Lung (tissue), 12 donors: ENCODE measurements around the gene GALNT10. TPM values are rescaled to one million over a fixed set of nuclear protein-coding genes. Genes with fewer than 3 reads are reported as not detected.

Experiments used
- ATAC-seq: fragments of 200-7000 bp; cut with Tn5 transposase; one replicate; pipeline ENCODE4 v1.9.1; 2020; ENCODE audit warnings: moderate number of reproducible peaks; ENCODE audit not compliant: insufficient read depth, low FRiP score
- DNase-seq, 3 donors: peaks; one replicate each; pipeline ENCODE4 v3.0.0-alpha.2; 2013 to 2017
- H3K27ac ChIP-seq, 2 donors: one replicate each; pipeline ENCODE4 v1.5.1; 2013; ENCODE audit warnings: mild to moderate bottlenecking in 2 of 2, moderate library complexity in 2 of 2, control low read depth in 1 of 2, inconsistent platforms in 1 of 2, low read depth in 1 of 2, low read length in 1 of 2
- H3K27me3 ChIP-seq, 3 donors: one replicate each; pipeline ENCODE4 v1.5.1; 2013; ENCODE audit warnings: low read length in 2 of 3; ENCODE audit not compliant: control insufficient read depth in 3 of 3, insufficient read depth in 3 of 3
- H3K36me3 ChIP-seq, 4 donors: one replicate each; pipeline ENCODE4 v1.5.1; 2013; ENCODE audit warnings: low read length in 4 of 4, mild to moderate bottlenecking in 1 of 4, moderate library complexity in 1 of 4; ENCODE audit not compliant: control insufficient read depth in 4 of 4, insufficient read depth in 4 of 4
- H3K4me1 ChIP-seq, 5 donors: one replicate each; pipeline ENCODE4 v1.5.1; 2013; ENCODE audit warnings: low read length in 5 of 5, mild to moderate bottlenecking in 2 of 5, moderate library complexity in 1 of 5; ENCODE audit not compliant: control insufficient read depth in 5 of 5, insufficient read depth in 5 of 5
- H3K4me3 ChIP-seq: one replicate; pipeline ENCODE4 v1.5.1; 2013; ENCODE audit warnings: mild to moderate bottlenecking, control low read depth, moderate library complexity
- H3K9ac ChIP-seq, 2 donors: one replicate each; pipeline ENCODE4 v1.5.1; 2013; ENCODE audit warnings: low read length in 2 of 2, control low read depth in 1 of 2; ENCODE audit not compliant: insufficient read depth in 1 of 2
- H3K9me3 ChIP-seq, 4 donors: one replicate each; pipeline ENCODE4 v1.5.1; 2013; ENCODE audit warnings: low read length in 3 of 4, mild to moderate bottlenecking in 1 of 4, moderate library complexity in 1 of 4; ENCODE audit not compliant: control insufficient read depth in 4 of 4, insufficient read depth in 3 of 4
- WGBS, 2 donors: extraction: QIAGEN DNeasy Blood & Tissue Kit; methylation state at CpG; one replicate each; pipeline ENCODE4 v1.1.7; 2013; 5-methylcytosine and 5-hydroxymethylcytosine counted together
- polyA plus RNA-seq, 2 donors: library from polyadenylated mRNA; stranded (reverse); fragments of 200-250 nt; gene quantifications; one replicate each; pipeline ENCODE4 v1.2.1, GENCODE V29; 2013
- total RNA-seq, 2 donors: library from RNA; depleted of rRNA in 1 of 2; stranded (reverse); fragments of >200 nt in 1 of 2; gene quantifications; one replicate each; pipeline ENCODE4 v1.2.1, GENCODE V29; 2014 to 2021
- TF ChIP-seq, protein P1 (sequence below): IDR thresholded peaks from 2 replicates; pipeline ENCODE4 v1.5.1; 2012; ENCODE audit warnings: mild to moderate bottlenecking; ENCODE audit errors: control extremely low read depth, extremely low read depth
- donor health status: control.
- donor health status: control.
- donor health status: Bipolar disorder and iron deficiency.
- donor health status: healthy.
- donor health status: DM: yes; HTN: yes; CAD: no.

GALNT10 gene
- total and polyA plus RNA-seq, 4 donors: 9.0 to 70.2 (median 22.0) TPM

DNA sequence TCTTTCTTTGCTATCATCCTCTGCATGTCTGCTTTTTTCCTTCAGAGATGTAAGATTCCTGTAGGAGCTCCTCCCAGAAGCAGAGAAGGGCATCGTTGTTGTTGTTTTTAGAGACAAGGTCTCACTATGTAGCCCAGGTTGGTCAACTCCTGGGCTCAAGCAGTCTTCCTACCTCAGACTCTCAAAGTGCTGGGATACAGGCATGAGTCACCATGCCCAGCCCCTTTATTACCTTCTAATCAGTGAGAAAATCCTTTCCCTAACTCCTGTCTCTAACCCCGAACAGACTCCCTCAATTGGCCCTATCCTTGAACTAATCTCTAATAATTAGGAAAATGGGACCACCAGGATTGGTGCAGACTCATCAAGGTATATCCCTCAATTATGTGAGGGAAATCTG lies 64.4 kb downstream of the GALNT10 start:
- no peak overlapping the region for H3K9ac ChIP-seq
- no peaks in the 10 kb centered on the region for H3K27me3 ChIP-seq
- no peaks in the 10 kb centered on the region for H3K4me1 ChIP-seq
- H3K9me3 ChIP-seq: no peaks in the 10 kb centered on the region
- H3K36me3 ChIP-seq: no peaks in the 10 kb centered on the region
- no peak overlapping the region for H3K4me3 ChIP-seq
- H3K27ac ChIP-seq: no peak overlapping the region
- ATAC-seq (no peak), DNase-seq (no peak)
- WGBS, 2 donors: 90 to 97% methylated on average over 2 of the region's 2 CpGs
- TF ChIP-seq, protein P1, sequence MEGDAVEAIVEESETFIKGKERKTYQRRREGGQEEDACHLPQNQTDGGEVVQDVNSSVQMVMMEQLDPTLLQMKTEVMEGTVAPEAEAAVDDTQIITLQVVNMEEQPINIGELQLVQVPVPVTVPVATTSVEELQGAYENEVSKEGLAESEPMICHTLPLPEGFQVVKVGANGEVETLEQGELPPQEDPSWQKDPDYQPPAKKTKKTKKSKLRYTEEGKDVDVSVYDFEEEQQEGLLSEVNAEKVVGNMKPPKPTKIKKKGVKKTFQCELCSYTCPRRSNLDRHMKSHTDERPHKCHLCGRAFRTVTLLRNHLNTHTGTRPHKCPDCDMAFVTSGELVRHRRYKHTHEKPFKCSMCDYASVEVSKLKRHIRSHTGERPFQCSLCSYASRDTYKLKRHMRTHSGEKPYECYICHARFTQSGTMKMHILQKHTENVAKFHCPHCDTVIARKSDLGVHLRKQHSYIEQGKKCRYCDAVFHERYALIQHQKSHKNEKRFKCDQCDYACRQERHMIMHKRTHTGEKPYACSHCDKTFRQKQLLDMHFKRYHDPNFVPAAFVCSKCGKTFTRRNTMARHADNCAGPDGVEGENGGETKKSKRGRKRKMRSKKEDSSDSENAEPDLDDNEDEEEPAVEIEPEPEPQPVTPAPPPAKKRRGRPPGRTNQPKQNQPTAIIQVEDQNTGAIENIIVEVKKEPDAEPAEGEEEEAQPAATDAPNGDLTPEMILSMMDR: no peak

DNA sequence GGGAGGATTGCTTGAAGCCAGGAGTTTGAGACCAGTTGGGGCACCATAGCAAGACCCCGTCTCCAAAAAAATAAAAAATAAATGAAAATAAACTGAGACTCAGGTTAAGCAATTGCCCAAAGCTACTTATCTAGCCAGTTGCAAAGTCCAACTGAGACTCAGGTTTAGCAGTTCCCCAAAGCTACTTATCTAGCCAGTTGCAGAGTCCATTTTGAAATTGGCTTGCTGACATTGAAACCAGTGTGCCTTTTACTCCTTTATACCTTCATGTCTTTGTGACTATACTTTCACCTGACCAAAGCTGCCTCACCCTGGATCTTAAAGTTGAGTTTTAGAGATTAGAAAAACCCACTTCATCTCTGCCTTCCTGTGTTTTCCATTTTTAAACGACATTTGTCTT lies 66.5 kb downstream of the GALNT10 start:
- Histone ChIP-seq H3K4me3 (no peak overlapping the region), H3K27me3 (no peaks in the 10 kb centered on the region), H3K9me3 (no peaks in the 10 kb centered on the region), H3K27ac (no peak overlapping the region), H3K4me1 (peaks cover 0 to 4% (median 0%) of the 10 kb centered on the region in 5 donors), H3K9ac (no peak overlapping the region), H3K36me3 (no peaks in the 10 kb centered on the region)
- DNase-seq (no peak), ATAC-seq (no peak)
- TF ChIP-seq, protein P1: no peak
- 89 to 94% methylated on average over 2 of the region's 2 CpGs for WGBS, 2 donors

DNA sequence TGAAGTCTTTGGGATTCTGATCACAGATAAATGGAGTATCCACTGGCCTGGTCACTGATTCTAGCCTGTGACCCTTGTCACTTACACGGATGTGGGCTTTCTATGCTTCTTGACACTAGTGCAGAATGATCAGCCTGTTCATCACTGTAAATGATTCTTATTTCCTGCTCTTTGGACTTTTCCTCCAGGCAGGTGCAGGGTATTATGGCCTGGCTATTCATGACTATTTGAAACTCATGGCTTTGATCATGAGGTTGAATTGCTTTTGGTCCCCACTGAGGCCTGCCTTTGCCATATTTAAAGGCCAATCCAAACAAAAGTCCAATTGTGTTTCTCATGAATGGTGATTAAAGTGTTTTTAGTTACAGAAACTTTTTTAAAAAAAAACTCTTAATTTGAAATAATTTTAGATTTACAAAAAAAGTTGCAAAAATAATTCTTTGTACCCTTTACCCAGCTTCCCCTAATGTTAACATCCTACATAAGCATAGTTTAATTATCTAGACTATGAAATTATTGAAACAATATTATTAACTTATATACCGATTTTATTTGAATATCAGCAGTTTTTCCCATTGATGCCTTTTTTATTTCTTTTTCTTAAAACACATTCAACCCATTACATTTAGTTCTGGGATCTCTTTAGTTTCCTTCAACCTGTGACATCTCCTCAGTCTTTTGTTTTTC lies 68.1 kb downstream of the GALNT10 start:
- no peak for ATAC-seq

More for the DNA sequence above, 68.1 kb downstream of the GALNT10 start:
- no peak for DNase-seq
- 80 to 95% methylated on average over 2 of the region's 2 CpGs for WGBS, 2 donors
- Histone ChIP-seq H3K27ac (no peak overlapping the region), H3K9ac (no peak overlapping the region), H3K36me3 (no peaks in the 10 kb centered on the region), H3K27me3 (no peaks in the 10 kb centered on the region), H3K9me3 (no peaks in the 10 kb centered on the region), H3K4me3 (no peak overlapping the region), H3K4me1 (peaks cover 0 to 4% (median 0%) of the 10 kb centered on the region in 5 donors)
- TF ChIP-seq, protein P1: no peak
